TTC549 (cell line): ENCODE results near the gene UBASH3B.
"Not testable (repeated sequence)": the region's sequence is repeated elsewhere in the genome, so short reads cannot be mapped to it uniquely, and the experiment has no call there.

Source experiments
- FAIRE-seq: peaks from 2 replicates; lab custom pipeline; 2012; peaks lifted over from hg19 to GRCh38; lab: Jason Lieb, UNC

Gene UBASH3B

DNA sequence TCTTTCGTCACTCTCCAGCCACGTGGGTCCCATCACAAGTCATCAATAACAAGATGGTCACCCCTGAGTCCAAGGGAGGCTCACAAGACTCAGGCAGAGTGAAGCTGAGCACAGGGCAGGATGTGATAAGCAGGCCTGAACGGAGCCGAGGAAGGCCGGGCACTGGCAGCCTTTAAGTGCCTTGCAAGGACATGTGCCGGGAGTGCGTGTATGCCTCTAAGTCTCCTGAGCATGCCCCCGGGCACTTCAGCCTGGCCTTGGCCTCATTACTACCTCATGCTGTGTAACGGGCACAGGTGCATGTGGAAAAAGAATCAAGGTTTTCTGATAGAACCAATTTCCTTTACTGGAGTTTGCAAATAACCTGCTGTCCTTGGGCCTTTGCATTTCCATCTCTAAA, 55.8 kb downstream of the UBASH3B start:
- no peak for FAIRE-seq

- FAIRE-seq: no peak
These were observed 56.4 kb downstream of the UBASH3B start for GRCh38 chr11:122711831-122712381.

- no peak for FAIRE-seq
These were observed 58.5 kb downstream of the UBASH3B start for GRCh38 chr11:122714004-122714403.

GRCh38 chr11:122714484-122714883, 59.0 kb downstream of the UBASH3B start:
- FAIRE-seq: no peak

GRCh38 chr11:122715548-122716440, 60.3 kb downstream of the UBASH3B start:
- no peak for FAIRE-seq

GRCh38 chr11:122717264-122717867, 61.8 kb downstream of the UBASH3B start:
- FAIRE-seq: no peak

DNA sequence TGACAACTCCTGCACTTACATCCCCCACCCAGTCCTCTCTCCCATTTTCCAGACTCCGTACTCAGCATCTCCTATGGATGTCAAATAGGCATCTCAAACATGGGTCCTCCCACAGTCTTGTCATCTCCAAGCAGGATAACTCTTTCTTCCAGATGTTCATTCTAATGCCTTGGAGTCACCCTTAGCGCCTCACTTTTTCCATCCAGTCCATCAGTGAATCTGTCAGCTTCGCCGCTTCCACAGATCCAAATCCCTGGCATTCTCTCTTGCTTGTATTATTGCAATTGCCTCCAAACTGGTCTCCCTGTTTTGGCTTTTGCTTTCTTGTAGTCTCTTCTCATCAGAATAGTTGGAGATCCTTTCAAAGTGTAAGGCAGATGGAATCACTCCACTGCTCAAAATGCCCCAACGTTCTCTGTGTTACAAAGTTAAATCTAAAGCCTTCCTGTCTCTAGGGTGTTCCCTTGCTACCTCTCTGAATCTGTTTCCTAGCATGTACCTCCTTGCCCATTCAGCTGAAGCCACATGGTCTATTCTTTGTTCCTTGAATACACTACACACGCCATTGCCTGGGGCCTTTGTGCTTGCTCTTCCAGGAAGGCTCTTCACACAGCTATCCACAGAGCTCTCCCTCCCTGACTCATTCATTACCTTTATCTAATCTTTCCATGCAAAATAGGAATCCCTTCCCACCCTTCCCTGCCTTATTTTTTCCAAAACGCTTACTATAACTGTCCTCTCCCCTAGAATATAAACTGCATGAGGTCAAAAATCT, 64.8 kb downstream of the UBASH3B start:
- no peak for FAIRE-seq

- FAIRE-seq: no peak
These were observed 65.9 kb downstream of the UBASH3B start for GRCh38 chr11:122721201-122721963.

- FAIRE-seq: no peak
These were observed 66.4 kb downstream of the UBASH3B start for GRCh38 chr11:122721964-122722266.

GRCh38 chr11:122723106-122723505, 67.6 kb downstream of the UBASH3B start:
- no peak for FAIRE-seq

DNA sequence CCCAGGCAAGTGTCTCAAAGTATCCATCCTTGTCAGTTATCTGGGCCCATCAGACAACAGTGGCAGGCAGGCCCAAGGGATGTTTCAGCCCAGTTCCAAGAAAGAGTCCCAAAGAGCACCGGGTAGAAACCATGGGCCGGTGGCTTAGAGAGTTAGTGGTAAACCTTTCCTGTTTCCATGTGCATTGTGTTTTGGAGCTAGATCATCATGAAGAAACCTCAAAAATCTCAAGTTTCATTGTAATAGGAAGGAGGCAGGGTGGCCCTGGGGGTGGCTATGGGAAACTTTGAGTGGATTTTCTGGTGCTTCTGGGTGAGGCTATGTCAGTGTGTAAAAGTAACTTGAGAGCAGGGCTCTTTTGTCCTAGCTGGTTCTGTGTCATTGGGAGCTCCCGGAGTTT, 68.1 kb downstream of the UBASH3B start:
- FAIRE-seq: no peak

DNA sequence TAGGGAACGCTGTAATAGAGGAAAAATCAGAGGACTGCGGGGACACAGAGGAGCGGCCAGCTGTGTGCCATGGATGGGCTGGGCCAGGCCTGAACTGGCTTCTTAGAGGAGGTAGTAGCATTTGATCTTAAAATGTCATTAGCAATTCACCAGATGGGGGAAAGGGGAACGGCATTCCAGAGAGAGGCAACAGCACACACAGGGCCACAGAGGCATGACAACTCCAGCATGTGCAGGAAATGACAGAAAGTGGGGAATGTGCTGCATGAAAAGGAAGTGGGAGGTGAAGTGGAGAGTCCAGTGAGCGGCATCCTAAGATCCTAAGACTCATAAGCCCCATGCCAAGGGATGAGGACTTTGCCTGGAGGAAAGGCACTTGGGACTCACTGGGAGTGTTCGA, 69.0 kb downstream of the UBASH3B start:
- no peak for FAIRE-seq

GRCh38 chr11:122726028-122726427, 70.5 kb downstream of the UBASH3B start:
- no peak for FAIRE-seq

DNA sequence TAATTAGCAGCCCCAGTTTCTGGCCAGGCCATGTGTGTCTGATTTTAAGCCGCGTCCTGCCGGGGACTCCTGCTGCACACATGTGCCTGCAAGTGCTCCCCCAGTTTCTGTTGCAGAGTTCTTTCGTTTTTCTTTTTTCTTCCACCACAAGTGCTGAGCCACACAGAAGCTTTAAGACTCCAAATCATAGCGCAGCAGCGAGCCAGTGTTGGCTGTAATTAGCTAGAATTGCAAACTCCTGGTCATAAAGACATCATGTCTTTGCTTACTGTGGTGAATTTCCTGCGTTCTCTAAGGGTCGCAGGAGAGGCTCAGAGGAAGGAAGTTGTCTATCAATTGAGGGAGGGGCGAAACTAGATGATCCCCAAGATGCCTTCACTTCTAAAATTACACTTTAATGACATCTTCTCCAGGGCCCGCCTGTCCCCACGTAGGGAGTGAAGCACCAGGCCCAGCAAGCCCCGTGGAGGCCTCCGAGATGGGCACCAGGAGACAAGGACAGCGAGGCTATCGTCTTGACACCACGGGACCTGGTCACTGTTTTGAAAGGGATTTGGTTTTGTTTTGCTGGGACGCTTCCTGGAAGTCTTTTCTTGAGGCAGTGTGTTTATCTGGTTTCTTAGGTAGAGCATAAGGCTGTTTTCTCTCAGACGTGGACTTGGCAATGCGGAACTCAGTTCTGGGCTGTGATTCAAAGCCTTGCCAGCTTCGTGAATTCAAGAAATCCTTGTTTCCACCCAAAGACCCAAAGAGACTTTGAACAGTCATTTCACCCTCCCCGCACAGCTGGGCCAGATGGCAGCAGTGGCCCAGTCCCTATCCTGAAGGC, 71.8 kb downstream of the UBASH3B start:
- no peak for FAIRE-seq

GRCh38 chr11:122728561-122728960, 73.0 kb downstream of the UBASH3B start:
- no peak for FAIRE-seq

DNA sequence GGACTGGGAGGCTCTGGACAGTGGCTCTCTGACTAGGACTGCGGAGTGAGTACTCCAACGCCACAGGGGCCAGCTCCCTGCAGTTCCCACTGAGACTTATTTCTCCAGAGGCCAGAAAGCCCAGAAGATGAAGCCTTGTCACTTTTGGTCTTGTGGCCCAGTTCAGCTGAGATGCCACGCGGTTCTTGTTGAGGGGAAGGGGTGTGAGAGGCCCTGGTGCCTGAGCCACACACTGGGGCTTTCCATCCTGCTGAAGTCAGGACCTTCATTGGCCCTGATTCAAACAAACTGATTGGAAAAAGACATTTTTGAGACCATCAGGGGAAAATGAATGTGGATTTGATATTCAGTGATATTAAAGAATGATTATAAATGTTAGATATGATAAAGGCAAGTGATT, 73.6 kb downstream of the UBASH3B start:
- no peak for FAIRE-seq

DNA sequence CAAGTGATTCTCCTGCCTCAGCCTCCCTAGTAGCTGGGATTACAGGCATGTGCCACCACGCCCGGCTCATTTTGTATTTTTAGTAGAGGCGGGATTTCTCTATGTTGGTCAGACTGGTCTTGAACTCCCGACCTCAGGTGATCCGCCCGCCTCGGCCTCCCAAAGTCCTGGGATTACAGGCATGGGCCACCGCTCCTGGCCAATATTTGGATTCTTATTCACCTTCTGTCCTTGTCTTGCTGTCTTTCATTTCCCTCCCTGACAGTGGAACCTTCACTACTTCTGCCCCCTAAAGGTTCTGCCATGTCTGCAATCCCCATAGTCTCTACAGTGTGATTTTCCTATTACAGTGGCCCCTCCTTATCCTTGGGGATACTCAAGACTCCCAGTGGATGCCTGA, 75.2 kb downstream of the UBASH3B start:
- FAIRE-seq: not testable (repeated sequence)

DNA sequence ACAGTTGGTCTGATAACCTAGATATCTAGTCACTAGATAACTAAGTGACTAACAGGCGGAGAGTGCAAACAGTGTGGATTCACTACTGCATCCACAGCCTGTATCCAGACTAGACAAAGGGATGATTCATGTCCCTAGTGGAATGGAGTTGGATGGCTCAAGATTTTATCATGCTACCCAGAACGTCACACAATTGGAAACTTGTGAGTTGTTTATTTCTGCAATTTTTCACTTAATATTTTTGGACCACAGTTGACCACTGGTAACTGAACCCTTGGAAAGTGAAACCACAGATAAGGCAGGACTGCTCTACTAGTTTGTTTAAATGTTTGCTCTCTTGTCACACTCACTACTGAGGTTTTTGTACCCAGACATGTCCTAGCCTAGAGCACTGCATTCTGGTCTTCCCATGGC, 76.0 kb downstream of the UBASH3B start:
- FAIRE-seq: no peak

DNA sequence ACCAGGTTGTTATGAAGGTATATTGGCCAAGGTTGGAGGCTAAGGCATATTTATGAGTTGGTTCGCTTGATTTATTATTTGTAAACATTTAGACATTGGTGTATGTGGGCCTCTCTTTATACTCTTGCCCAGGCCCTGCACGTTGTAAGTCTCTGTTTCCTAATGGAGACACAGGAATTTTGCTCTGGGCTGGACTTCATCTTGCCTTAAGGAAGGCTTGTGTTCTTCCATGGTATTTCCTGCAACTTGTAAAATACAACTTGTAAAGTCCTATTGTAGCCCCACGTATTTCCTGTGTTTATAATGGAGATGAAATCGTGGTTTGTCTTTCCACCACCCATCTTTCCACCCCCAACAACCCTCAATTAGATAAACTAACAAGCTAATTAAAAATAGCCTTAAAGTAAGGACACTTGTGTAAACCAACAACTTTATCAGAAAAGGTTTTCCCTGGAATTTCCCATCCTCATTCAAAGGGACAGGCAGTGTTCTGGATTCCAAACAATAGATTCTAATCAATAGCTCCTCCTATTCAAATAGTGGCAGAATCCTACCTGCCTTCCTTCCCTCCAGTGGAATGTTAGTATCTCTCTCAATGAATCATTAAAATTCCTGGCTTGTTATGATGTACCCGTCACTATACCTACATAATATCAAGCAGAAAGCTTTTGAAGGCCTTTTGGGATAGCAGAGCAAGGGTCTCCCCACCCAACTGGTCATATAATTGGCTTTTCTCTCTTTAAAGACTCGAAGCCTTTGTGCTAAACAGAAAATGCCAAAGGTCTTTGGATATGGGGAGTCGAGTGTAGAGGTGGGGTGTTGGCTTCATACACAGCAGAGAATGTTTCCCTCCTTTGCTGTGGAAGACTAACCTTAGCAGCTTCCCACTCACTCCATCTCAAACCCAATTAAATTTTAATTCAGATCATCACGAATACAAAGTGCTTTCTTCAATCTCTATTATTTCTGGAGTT, 77.1 kb downstream of the UBASH3B start:
- no peak for FAIRE-seq

- FAIRE-seq: no peak
These were observed 77.8 kb downstream of the UBASH3B start for GRCh38 chr11:122733318-122733717.
